Astrocyte of the spinal cord (primary cell): ENCODE measurements around the gene YPEL5.
A peak's percentile ranks its signal among the peaks of the same experiment; 100 is the strongest.
"Not testable (repeated sequence)": the region's sequence is repeated elsewhere in the genome, so short reads cannot be mapped to it uniquely, and the experiment has no call there.

ENCODE experiments used
- DNase-seq: peaks from one replicate; pipeline ENCODE4 v3.0.0; 2011; ENCODE audit warnings: low read depth, low spot score
- H3K4me3 ChIP-seq: 2 replicates; pipeline ENCODE4 v1.5.1; 2011; ENCODE audit warnings: low read depth, mild to moderate bottlenecking, low read length, moderate library complexity
- in situ Hi-C: cut with HindIII; loops from 2 replicates; pipeline ENCODE4 v1.10.0; 2017; ENCODE audit warnings: low sequenced_read_pairs
- TF ChIP-seq, protein P1 (sequence below): IDR thresholded peaks from 2 replicates; pipeline ENCODE4 v1.5.1; 2012; ENCODE audit warnings: low read depth, mild to moderate bottlenecking, low read length, inconsistent platforms

Gene YPEL5

DNA sequence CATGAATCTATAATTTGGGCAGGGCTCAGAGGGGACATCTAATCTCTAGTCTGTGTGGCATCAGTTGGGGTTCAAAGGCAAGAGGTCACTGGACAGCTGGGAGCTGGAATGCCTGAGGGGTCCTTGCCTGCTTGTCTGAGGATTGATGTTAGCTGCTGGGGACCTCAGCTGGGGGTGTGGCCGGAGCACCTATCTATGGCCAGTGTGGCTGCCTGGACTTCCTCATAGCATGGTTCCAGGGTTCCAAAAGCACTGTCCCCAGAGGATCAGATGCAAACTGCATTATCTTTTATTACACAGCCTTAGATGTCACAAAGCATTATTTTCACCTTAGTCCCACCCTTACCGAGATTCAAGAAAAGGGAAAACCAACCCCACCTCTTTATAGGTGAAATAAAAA is 38.6 kb upstream of the YPEL5 start:
- TF ChIP-seq, protein P1, sequence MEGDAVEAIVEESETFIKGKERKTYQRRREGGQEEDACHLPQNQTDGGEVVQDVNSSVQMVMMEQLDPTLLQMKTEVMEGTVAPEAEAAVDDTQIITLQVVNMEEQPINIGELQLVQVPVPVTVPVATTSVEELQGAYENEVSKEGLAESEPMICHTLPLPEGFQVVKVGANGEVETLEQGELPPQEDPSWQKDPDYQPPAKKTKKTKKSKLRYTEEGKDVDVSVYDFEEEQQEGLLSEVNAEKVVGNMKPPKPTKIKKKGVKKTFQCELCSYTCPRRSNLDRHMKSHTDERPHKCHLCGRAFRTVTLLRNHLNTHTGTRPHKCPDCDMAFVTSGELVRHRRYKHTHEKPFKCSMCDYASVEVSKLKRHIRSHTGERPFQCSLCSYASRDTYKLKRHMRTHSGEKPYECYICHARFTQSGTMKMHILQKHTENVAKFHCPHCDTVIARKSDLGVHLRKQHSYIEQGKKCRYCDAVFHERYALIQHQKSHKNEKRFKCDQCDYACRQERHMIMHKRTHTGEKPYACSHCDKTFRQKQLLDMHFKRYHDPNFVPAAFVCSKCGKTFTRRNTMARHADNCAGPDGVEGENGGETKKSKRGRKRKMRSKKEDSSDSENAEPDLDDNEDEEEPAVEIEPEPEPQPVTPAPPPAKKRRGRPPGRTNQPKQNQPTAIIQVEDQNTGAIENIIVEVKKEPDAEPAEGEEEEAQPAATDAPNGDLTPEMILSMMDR = no peak
- in situ Hi-C loops = no loop called here
- H3K4me3 ChIP-seq = no peak overlapping the region
- DNase-seq = no peak

DNA sequence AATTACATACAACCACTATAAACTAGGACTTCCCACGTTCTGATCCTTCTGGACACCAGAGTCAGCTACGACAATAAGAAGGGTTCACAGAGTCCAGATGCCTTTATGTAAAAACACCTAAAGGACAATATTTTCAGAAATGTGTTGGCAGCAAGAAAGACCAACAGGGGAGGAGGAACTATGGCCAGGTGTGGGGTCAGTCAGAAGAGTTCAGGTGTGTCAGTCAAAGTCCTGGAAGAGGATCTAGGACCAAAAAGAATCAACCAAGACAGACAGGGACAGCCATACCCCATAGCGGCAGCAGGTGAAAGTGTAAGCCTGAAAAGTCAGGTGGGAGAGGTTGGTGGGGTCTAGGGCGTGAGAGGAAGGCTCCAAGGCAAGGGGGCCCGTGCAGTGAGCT is 38.0 kb upstream of the YPEL5 start:
- H3K4me3 ChIP-seq = no peak overlapping the region
- in situ Hi-C loops = no loop called here
- TF ChIP-seq, protein P1 = no peak
- DNase-seq = no peak

DNA sequence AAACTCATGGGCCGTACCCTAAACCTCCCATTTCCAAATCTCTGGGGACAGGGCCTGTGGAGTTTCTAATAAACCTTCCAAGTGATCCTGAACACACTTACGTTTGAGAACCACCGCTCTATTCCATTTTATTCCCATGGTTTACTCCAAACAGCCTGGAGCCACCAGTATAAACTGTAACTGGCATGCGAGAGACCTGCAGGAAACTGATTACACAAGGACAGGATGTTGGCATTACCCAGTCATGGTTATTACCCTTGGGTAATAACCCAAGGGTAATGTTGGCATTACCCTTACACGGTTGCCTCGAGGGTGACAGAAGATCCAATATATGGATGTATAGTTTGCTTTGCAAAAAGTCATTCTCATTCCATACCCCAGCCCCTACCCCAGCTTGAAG is 37.0 kb upstream of the YPEL5 start:
- H3K4me3 ChIP-seq = no peak overlapping the region

DNA sequence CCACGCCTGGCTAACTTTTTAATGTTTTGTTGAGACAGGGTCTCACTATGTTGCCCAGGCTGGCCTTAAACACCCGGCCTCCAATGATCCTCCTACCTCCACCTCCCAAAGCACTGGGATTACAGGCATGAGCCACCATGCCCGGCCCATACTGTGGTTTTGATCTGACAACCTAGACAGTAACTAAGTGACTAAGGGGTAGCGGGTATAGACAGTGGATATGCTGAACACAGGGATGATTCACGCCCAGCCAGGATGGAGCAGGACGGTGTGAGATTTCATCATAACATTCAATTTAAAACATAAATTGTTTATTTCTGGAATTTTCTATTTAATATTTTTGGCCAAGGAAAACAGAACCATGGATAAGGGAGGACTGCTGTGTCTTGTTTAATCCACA is 36.0 kb upstream of the YPEL5 start:
- H3K4me3 ChIP-seq = no peak overlapping the region
- in situ Hi-C loops = no loop called here
- TF ChIP-seq, protein P1 = no peak
- DNase-seq = no peak

More for the DNA sequence above, 37.0 kb upstream of the YPEL5 start:
- TF ChIP-seq, protein P1 = no peak
- in situ Hi-C loops = no loop called here
- DNase-seq = no peak

DNA sequence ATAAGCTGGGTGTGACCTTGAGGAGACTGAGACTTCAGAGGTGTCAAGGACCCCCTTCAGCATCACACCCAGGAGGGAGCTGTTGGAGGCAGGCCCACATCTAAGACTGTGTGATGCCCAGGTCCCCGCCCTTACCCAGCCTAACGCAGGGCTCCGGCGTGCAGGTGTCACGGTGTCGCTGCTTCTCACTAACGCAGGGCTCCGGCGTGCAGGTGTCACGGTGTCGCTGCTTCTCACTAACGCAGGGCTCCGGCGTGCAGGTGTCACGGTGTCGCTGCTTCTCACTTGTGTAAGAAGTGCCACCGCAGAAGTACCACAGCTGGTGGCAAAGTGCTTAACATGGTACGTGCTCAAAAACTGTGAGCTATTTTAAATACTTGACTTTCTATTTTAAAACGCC is 35.6 kb upstream of the YPEL5 start:
- H3K4me3 ChIP-seq, in situ Hi-C loops, DNase-seq: not testable (repeated sequence)

DNA sequence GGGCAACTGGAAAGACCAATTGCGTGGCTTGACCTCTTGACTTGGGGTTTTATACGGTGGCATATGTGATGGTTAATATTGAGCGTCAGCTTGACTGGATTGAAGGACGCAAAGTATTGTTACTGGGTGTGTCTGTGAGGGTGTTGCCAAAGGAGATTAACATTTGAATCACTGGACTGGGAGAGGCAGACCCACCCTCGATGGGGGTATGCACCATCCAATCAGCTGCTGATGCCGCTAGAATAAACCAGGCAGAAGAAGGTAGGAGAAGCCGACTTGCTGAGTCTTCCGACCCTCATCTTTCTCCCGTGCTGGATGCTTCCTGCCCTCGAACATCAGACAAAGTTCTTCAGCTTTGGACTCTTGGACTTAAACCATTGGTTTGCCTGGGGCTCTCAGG is 34.2 kb upstream of the YPEL5 start:
- TF ChIP-seq, protein P1 = no peak
- in situ Hi-C loops = no loop called here
- no peak overlapping the region for H3K4me3 ChIP-seq
- DNase-seq = no peak

DNA sequence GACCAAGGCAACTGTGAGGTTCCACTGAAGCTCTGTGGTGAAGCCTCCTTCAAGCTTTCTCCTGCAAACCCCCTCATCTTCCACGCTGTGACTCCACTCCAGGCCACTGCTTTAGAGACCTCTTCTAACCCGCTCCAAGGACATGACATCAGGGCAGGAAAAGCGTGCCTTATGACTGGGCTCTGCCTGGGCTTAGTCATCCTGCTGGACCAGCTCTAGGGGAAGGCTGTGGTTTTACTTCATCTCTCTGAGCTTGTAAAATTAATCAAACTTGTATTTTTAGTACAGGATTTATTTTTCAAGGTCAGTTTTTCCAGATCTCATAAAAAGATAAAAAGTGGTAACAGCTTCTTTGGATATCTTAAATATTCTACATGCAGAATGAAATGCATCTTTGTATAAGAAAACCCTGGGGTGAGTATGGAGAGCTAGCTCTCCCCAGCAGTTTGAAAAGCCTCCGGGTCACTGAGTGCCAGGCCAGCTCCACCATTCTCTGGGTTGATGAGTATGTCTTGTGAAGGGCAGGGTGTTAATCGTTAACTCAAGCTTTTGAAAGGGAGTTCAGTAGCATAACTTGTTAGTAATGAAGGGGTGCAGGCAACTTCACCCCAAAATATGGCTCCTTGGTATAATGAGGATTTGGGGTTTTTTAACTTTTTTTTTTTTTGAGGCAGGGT is 33.1 kb upstream of the YPEL5 start:
- in situ Hi-C loops = no loop called here
- DNase-seq = peak; percentile 90
- TF ChIP-seq, protein P1 = no peak
- H3K4me3 ChIP-seq = no peak overlapping the region
